Breast epithelium (tissue), 3 donors: Measurements from ENCODE around the gene SLF2.
A peak's percentile ranks its signal among the peaks of the same experiment; 100 is the strongest.

Source experiments
- CTCF ChIP-seq, 3 donors: fragments of 450-650 bp; IDR thresholded peaks; one replicate each; pipeline ENCODE4 v1.5.1; 2016 to 2017; ENCODE audit warnings: antibody characterized with exemption in 3 of 3, mild to moderate bottlenecking in 3 of 3, moderate library complexity in 3 of 3
- POLR2A ChIP-seq: fragments of 450-650 bp; IDR thresholded peaks from one replicate; pipeline ENCODE4 v1.6.1; 2016; ENCODE audit warnings: antibody characterized with exemption, mild to moderate bottlenecking, moderate library complexity

GRCh38 chr10:101000915-101001658 is 88.3 kb downstream of the SLF2 start:
- TF ChIP-seq CTCF (IDR thresholded peaks at IDR 0.05) (no peak), POLR2A (peak; percentile 31)
